Measurements from ENCODE around the gene CENPA.

GRCh38 chr2:26737221-26737620 is 48.6 kb upstream of the CENPA start:
- TF ChIP-seq CTCF (IDR thresholded peaks at IDR 0.05) (no peak), POLR2A (IDR thresholded peaks at IDR 0.05) (no peak)
